WI38 (cell line): Measurements from ENCODE around the gene OR11A1.
"Not testable (repeated sequence)": the region's sequence is repeated elsewhere in the genome, so short reads cannot be mapped to it uniquely, and the experiment has no call there.

Experiments used
- H3K4me3 ChIP-seq: 2 replicates; pipeline ENCODE4 v1.5.1; 2011; ENCODE audit warnings: low read depth, mild to moderate bottlenecking, control low read depth, low read length
- TF ChIP-seq, protein P1 (sequence below): IDR thresholded peaks from 2 replicates; pipeline ENCODE4 v1.5.1; 2012; ENCODE audit warnings: low read depth, mild to moderate bottlenecking, control low read depth, low read length

OR11A1 gene

DNA sequence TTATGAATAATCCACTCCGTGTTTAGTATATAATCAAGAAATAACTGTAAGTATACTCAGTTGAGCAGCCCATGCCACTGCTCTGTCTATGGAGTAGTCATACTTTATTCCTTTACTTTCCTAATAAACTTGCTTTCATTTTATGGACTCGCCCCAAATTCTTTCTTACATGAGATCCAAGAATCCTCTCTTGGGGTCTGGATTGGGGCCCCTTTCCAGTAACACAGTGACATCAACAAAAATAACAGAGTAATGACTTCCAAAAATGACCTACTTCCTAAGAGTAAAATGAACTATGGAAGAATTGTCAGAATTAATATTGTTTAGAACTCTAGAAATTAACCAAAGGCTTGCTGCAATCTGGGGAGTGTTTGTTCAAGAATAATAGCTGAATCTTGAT, 8.9 kb upstream of the OR11A1 start:
- no peak overlapping the region for H3K4me3 ChIP-seq
- TF ChIP-seq, protein P1, sequence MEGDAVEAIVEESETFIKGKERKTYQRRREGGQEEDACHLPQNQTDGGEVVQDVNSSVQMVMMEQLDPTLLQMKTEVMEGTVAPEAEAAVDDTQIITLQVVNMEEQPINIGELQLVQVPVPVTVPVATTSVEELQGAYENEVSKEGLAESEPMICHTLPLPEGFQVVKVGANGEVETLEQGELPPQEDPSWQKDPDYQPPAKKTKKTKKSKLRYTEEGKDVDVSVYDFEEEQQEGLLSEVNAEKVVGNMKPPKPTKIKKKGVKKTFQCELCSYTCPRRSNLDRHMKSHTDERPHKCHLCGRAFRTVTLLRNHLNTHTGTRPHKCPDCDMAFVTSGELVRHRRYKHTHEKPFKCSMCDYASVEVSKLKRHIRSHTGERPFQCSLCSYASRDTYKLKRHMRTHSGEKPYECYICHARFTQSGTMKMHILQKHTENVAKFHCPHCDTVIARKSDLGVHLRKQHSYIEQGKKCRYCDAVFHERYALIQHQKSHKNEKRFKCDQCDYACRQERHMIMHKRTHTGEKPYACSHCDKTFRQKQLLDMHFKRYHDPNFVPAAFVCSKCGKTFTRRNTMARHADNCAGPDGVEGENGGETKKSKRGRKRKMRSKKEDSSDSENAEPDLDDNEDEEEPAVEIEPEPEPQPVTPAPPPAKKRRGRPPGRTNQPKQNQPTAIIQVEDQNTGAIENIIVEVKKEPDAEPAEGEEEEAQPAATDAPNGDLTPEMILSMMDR, result no peak

DNA sequence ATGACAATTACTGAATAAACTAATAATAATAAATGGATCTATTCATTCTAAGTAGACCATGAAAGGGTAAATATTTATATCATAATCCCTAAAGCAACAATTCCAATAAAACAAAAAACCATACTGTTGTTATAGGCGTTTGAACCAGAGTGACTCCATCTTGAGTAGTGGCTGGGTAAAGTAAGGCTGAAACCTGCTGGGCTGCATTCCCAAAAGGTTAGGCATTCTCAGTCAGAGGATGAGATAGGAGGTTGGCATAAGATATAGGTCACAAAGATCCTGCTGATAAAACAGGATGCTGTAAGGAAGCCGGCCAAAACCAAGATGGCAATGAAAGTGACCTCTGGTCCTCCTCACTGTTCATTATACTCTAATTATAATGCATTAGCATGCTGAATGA, 8.4 kb upstream of the OR11A1 start:
- TF ChIP-seq, protein P1, result no peak
- H3K4me3 ChIP-seq, result no peak overlapping the region

DNA sequence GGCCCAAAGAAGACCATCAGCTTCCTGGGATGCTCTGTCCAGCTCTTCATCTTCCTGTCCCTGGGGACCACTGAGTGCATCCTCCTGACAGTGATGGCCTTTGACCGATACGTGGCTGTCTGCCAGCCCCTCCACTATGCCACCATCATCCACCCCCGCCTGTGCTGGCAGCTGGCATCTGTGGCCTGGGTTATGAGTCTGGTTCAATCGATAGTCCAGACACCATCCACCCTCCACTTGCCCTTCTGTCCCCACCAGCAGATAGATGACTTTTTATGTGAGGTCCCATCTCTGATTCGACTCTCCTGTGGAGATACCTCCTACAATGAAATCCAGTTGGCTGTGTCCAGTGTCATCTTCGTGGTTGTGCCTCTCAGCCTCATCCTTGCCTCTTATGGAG, 5.2 kb upstream of the OR11A1 start:
- TF ChIP-seq, protein P1, result no peak
- H3K4me3 ChIP-seq, result no peak overlapping the region

DNA sequence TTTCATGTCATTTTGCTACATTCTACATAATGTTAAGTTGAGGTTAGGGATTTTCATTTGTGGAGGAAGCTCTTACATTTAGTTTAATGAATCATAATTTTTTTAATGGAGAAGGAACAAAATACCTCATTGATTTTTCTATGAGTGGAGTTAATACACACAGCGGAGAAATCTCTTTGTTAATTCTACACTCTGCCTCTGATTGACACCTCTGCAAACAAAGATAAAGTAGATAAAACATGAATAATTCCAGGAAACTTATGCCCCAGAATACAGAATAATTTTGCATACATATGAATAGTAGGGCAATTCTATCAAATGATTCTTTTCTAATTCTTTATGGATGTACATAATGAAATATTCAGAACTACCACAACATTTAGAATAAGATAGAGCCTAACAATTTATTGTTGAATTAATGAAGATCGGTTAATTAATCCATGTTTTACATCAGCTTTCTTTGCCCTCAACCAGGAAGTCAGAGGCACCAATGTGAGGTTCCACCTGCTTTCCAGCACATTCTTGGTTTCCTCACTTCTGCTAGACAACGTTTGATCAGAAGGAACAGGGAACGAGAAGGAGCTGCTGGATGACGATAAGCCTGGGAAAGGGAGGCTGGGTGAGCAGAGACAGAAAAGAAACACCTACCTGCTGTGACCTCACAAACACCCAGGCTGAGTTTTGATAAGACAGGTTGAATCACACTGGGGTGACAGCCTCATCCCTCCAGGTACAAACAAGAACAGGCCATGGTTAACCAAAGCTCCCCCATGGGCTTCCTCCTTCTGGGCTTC, 4.3 kb upstream of the OR11A1 start:
- TF ChIP-seq, protein P1, result no peak
- no peak overlapping the region for H3K4me3 ChIP-seq

DNA sequence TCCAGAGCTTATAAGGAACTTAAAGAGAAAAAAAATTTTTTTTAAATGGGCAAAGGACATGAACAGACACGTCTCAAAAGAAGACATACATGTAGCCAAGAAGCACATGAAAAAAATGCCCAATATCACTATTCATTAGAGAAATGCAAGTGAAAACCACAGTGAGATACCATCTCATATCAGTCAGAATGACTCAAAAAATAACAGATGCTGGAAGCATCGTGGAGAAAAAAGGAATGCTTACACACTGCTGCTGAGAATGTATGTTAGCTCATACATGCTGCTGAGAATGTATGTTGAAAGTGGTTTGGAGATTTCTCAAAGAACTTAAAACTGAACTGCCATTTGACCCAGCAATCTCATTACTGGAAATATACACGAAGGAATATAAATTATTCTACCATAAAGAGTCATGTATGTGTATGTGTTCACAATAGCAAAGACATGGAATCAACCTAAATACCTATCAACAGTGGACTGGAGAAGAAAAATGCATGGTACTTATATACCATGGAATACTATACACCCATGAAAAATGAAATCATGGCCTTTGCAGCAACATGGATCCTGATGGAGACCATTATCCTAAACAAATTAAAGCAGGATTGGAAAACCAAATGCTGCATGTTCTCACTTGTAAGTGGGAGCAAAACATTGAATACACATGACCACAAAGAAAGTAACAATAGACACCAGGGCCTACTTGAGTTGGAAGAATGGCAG, 5.2 kb downstream of the OR11A1 start:
- TF ChIP-seq, protein P1, result no peak
- H3K4me3 ChIP-seq, result no peak overlapping the region

DNA sequence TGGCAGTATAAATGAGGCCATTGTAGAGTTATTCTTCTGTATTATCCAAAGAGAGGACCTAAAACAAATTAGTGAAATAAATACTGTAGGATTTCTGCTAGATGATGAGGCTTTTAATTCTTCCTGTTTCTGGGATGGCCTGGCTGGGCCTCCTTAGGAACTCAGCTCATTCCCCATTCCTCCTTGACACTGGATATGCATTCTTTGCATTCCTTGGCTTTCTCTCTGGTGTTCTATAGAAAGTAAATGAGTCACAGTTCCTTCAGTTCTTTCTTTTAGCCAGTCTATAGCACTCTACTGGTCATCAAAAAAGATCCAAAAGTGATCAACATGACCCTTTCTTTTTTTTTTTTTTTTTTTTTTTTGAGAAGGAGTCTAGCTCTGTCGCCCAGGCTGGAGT, 9.2 kb downstream of the OR11A1 start:
- no peak overlapping the region for H3K4me3 ChIP-seq
- TF ChIP-seq, protein P1, result no peak

DNA sequence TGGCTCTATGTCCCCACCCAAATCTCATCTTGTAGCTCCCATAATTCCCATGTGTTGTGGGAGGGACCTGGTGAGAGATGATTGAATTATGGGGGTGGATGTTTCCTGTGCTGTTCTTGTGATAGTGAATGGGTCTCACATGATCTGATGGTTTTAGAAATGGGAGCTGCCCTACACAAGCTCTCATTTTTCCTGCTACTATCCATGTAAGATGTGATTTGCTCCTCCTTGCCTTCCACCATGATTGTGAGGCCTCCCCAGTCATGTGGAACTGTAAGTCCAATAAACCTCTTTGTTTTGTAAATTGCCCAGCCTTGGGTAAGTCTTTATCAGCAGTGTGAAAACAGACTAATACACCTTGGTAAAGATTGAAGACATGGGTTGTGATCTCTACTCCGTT, 12.8 kb downstream of the OR11A1 start:
- not testable (repeated sequence) for H3K4me3 ChIP-seq
